Measurements from ENCODE around the gene BTBD9. TPM values are rescaled to one million over a fixed set of nuclear protein-coding genes. Genes with fewer than 3 reads are reported as not detected.

Gene BTBD9
- total RNA-seq, 1 donor from 2014 or later = 10.3 TPM

- H3K4me1 ChIP-seq (ENCODE audit: insufficient read depth, low read length) = peaks cover 6% of the 10 kb centered on the region
- no peak overlapping the region for H3K27ac ChIP-seq (ENCODE audit: low read depth, low read length)
- no peak overlapping the region for H3K9ac ChIP-seq (ENCODE audit: low read length)
- Mint-ChIP-seq H3K27me3 (ENCODE audit: low read depth, unreplicated experiment) (no peaks in the 10 kb centered on the region), H3K36me3 (ENCODE audit: low read depth, unreplicated experiment) (peaks cover 13% of the 10 kb centered on the region), H3K4me1 (ENCODE audit: low read depth, unreplicated experiment) (peaks cover 20% of the 10 kb centered on the region), H3K4me3 (ENCODE audit: unreplicated experiment) (no peak overlapping the region), H3K27ac (ENCODE audit: unreplicated experiment) (no peak overlapping the region), H3K9me3 (ENCODE audit: unreplicated experiment) (no peaks in the 10 kb centered on the region)
- TF ChIP-seq, protein P1, sequence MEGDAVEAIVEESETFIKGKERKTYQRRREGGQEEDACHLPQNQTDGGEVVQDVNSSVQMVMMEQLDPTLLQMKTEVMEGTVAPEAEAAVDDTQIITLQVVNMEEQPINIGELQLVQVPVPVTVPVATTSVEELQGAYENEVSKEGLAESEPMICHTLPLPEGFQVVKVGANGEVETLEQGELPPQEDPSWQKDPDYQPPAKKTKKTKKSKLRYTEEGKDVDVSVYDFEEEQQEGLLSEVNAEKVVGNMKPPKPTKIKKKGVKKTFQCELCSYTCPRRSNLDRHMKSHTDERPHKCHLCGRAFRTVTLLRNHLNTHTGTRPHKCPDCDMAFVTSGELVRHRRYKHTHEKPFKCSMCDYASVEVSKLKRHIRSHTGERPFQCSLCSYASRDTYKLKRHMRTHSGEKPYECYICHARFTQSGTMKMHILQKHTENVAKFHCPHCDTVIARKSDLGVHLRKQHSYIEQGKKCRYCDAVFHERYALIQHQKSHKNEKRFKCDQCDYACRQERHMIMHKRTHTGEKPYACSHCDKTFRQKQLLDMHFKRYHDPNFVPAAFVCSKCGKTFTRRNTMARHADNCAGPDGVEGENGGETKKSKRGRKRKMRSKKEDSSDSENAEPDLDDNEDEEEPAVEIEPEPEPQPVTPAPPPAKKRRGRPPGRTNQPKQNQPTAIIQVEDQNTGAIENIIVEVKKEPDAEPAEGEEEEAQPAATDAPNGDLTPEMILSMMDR (IDR thresholded peaks at IDR 0.05; ENCODE audit: insufficient read depth, low read depth, low read length) = no peak
- no peak for TF ChIP-seq EZH2 (IDR thresholded peaks at IDR 0.05; ENCODE audit: insufficient read depth, low read length)
- H3K4me2 ChIP-seq (ENCODE audit: low read length) = no peak overlapping the region
- no peak overlapping the region for H2AFZ ChIP-seq (ENCODE audit: low read depth, low read length)
- no peak overlapping the region for H3K4me3 ChIP-seq (ENCODE audit: insufficient read depth, low read depth, low read length)
- no peaks in the 10 kb centered on the region for H3K27me3 ChIP-seq (ENCODE audit: insufficient read depth, low read length)
- H3K36me3 ChIP-seq (ENCODE audit: insufficient read depth, low read length) = no peaks in the 10 kb centered on the region
- H3K9me3 ChIP-seq (ENCODE audit: insufficient read depth, low read depth, low read length) = no peaks in the 10 kb centered on the region
- peaks cover 28% of the 10 kb centered on the region for H3K79me2 ChIP-seq (ENCODE audit: insufficient read depth, low read length)
- peaks cover 89% of the 10 kb centered on the region for H4K20me1 ChIP-seq (ENCODE audit: insufficient read depth, low read length)
- no peak for FAIRE-seq
- no peak for DNase-seq (ENCODE audit: low read depth)
Observed at GRCh38 chr6:38141716-38142115, 498.0 kb downstream of the BTBD9 start.

GRCh38 chr6:38141085-38141484 lies 498.6 kb downstream of the BTBD9 start:
- FAIRE-seq (no peak), DNase-seq (ENCODE audit: low read depth) (no peak)
- TF ChIP-seq, protein P1 (IDR thresholded peaks at IDR 0.05; ENCODE audit: insufficient read depth, low read depth, low read length) = no peak
- no peak for TF ChIP-seq EZH2 (IDR thresholded peaks at IDR 0.05; ENCODE audit: insufficient read depth, low read length)
- Histone ChIP-seq H3K9me3 (ENCODE audit: insufficient read depth, low read depth, low read length) (no peaks in the 10 kb centered on the region), H3K27ac (ENCODE audit: low read depth, low read length) (no peak overlapping the region), H3K4me3 (ENCODE audit: insufficient read depth, low read depth, low read length) (no peak overlapping the region), H4K20me1 (ENCODE audit: insufficient read depth, low read length) (peaks cover 89% of the 10 kb centered on the region), H3K4me2 (ENCODE audit: low read length) (no peak overlapping the region), H3K79me2 (ENCODE audit: insufficient read depth, low read length) (peaks cover 30% of the 10 kb centered on the region), H3K27me3 (ENCODE audit: insufficient read depth, low read length) (no peaks in the 10 kb centered on the region), H2AFZ (ENCODE audit: low read depth, low read length) (no peak overlapping the region), H3K9ac (ENCODE audit: low read length) (no peak overlapping the region), H3K4me1 (ENCODE audit: insufficient read depth, low read length) (peaks cover 1% of the 10 kb centered on the region), H3K36me3 (ENCODE audit: insufficient read depth, low read length) (no peaks in the 10 kb centered on the region)
- H3K36me3 Mint-ChIP-seq (ENCODE audit: low read depth, unreplicated experiment) = peaks cover 13% of the 10 kb centered on the region
- H3K9me3 Mint-ChIP-seq (ENCODE audit: unreplicated experiment) = no peaks in the 10 kb centered on the region
- H3K4me1 Mint-ChIP-seq (ENCODE audit: low read depth, unreplicated experiment) = peaks cover 13% of the 10 kb centered on the region
- no peaks in the 10 kb centered on the region for H3K27me3 Mint-ChIP-seq (ENCODE audit: low read depth, unreplicated experiment)
- H3K27ac Mint-ChIP-seq (ENCODE audit: unreplicated experiment) = no peak overlapping the region
- no peak overlapping the region for H3K4me3 Mint-ChIP-seq (ENCODE audit: unreplicated experiment)

DNA sequence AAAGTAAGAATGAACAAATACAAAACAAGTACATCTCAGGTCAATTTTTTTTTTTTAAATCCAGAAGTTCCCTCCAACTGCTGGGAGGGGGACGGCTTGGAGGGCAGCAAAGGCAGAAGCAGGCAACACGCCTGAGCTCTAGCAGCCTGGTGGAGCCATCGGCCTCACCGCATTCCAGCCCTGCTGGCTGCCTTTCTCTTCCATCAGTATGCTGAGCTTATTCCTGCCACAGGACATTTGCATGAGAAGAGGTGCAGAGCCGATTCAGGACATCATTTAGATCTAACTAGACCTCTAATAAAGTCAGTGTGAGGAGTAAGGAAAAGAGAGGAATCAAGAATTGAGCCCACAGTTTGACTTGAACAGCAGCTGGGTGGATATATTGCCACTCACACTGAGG lies 501.4 kb downstream of the BTBD9 start:
- H3K9me3 Mint-ChIP-seq (ENCODE audit: unreplicated experiment) = no peaks in the 10 kb centered on the region
- H3K27me3 ChIP-seq (ENCODE audit: insufficient read depth, low read length) = no peaks in the 10 kb centered on the region
- H3K36me3 ChIP-seq (ENCODE audit: insufficient read depth, low read length) = no peaks in the 10 kb centered on the region
- no peaks in the 10 kb centered on the region for H3K9me3 ChIP-seq (ENCODE audit: insufficient read depth, low read depth, low read length)
- FAIRE-seq (no peak), DNase-seq (ENCODE audit: low read depth) (no peak)
- peaks cover 16% of the 10 kb centered on the region for H3K36me3 Mint-ChIP-seq (ENCODE audit: low read depth, unreplicated experiment)
- H3K4me3 ChIP-seq (ENCODE audit: insufficient read depth, low read depth, low read length) = no peak overlapping the region
- no peaks in the 10 kb centered on the region for H3K27me3 Mint-ChIP-seq (ENCODE audit: low read depth, unreplicated experiment)
- peaks cover 20% of the 10 kb centered on the region for H3K4me1 Mint-ChIP-seq (ENCODE audit: low read depth, unreplicated experiment)
- no peak overlapping the region for H3K4me2 ChIP-seq (ENCODE audit: low read length)
- H3K27ac ChIP-seq (ENCODE audit: low read depth, low read length) = no peak overlapping the region
- TF ChIP-seq EZH2 (IDR thresholded peaks at IDR 0.05; ENCODE audit: insufficient read depth, low read length) = no peak
- TF ChIP-seq, protein P1 (IDR thresholded peaks at IDR 0.05; ENCODE audit: insufficient read depth, low read depth, low read length) = no peak
- no peak overlapping the region for H2AFZ ChIP-seq (ENCODE audit: low read depth, low read length)
- no peak overlapping the region for H3K9ac ChIP-seq (ENCODE audit: low read length)
- no peak overlapping the region for H3K4me3 Mint-ChIP-seq (ENCODE audit: unreplicated experiment)
- no peak overlapping the region for H3K27ac Mint-ChIP-seq (ENCODE audit: unreplicated experiment)
- H4K20me1 ChIP-seq (ENCODE audit: insufficient read depth, low read length) = peaks cover 87% of the 10 kb centered on the region
- H3K4me1 ChIP-seq (ENCODE audit: insufficient read depth, low read length) = no peaks in the 10 kb centered on the region
- H3K79me2 ChIP-seq (ENCODE audit: insufficient read depth, low read length) = peaks cover 35% of the 10 kb centered on the region
